GM12878 (cell line): ENCODE results near the gene PPP6R2. TPM values are rescaled to one million over a fixed set of nuclear protein-coding genes. Genes with fewer than 3 reads are reported as not detected.

Source experiments
- ATF3 ChIP-seq: IDR thresholded peaks from 2 replicates; pipeline ENCODE4 v1.6.1; 2011; ENCODE audit warnings: low read depth, mild to moderate bottlenecking, low read length, moderate library complexity, borderline replicate concordance; ENCODE audit errors: extremely low read depth
- BCLAF1 ChIP-seq: fragments of 450-650 bp; IDR thresholded peaks from 2 replicates; pipeline ENCODE4 v1.6.1; 2017; ENCODE audit warnings: antibody characterized with exemption, mild to moderate bottlenecking, moderate library complexity
- BMI1 ChIP-seq: fragments of 450-650 bp; IDR thresholded peaks from 2 replicates; pipeline ENCODE4 v1.6.1; 2016; ENCODE audit warnings: mild to moderate bottlenecking, moderate library complexity, borderline replicate concordance
- CREM ChIP-seq: IDR thresholded peaks from 2 replicates; pipeline ENCODE4 v1.6.1; 2014; ENCODE audit warnings: antibody characterized with exemption, low read depth
- ELK1 ChIP-seq: IDR thresholded peaks from 2 replicates; pipeline ENCODE4 v1.6.1; 2012; ENCODE audit warnings: low read depth, low read length, improper control_type of control experiment
- HDAC2 ChIP-seq: fragments of 200-600 bp; sonication (generic); IDR thresholded peaks from 2 replicates; pipeline ENCODE4 v1.6.1; 2017
- HDAC6 ChIP-seq: fragments of 200-600 bp; sonication (generic); IDR thresholded peaks from one replicate; pipeline ENCODE4 v1.8.0; 2017; ENCODE audit warnings: antibody characterized with exemption; ENCODE audit not compliant: unreplicated experiment
- IKZF1 ChIP-seq: fragments of 450-650 bp; conservative IDR thresholded peaks from 2 replicates; pipeline ENCODE4 v1.6.1; 2017; ENCODE audit warnings: antibody characterized with exemption, mild to moderate bottlenecking
- IRF3 ChIP-seq: fragments of 450-650 bp; IDR thresholded peaks from 2 replicates; pipeline ENCODE4 v1.6.1; 2014; ENCODE audit warnings: mild to moderate bottlenecking
- KDM1A ChIP-seq: fragments of 200-600 bp; sonication (generic); IDR thresholded peaks from 2 replicates; pipeline ENCODE4 v1.6.1; 2016; ENCODE audit warnings: borderline replicate concordance
- NFYA ChIP-seq: IDR thresholded peaks from 2 replicates; pipeline ENCODE4 v1.6.1; 2011; ENCODE audit warnings: low read depth, mild to moderate bottlenecking, low read length, improper control_type of control experiment, borderline replicate concordance
- RELB ChIP-seq: fragments of 450-650 bp; IDR thresholded peaks from 2 replicates; pipeline ENCODE4 v1.6.1; 2017; ENCODE audit warnings: low read depth, mild to moderate bottlenecking, moderate library complexity
- REST ChIP-seq: IDR thresholded peaks from 2 replicates; pipeline ENCODE4 v1.6.1; 2012; ENCODE audit warnings: mild to moderate bottlenecking, low read depth, low read length
- SUPT20H ChIP-seq: IDR thresholded peaks from 2 replicates; pipeline ENCODE4 v1.6.1; 2011; ENCODE audit warnings: low read depth, mild to moderate bottlenecking, low read length, moderate library complexity, borderline replicate concordance; ENCODE audit not compliant: control insufficient read depth
- ZNF24 ChIP-seq: fragments of 450-650 bp; IDR thresholded peaks from 2 replicates; pipeline ENCODE4 v1.6.1; 2017; ENCODE audit warnings: antibody characterized with exemption, mild to moderate bottlenecking
- ZNF384 ChIP-seq: IDR thresholded peaks from 2 replicates; pipeline ENCODE4 v1.6.1; 2012; ENCODE audit warnings: low read depth, mild to moderate bottlenecking, low read length, improper control_type of control experiment, borderline replicate concordance
- polyA plus RNA-seq, 11 experiments: library from polyadenylated mRNA; depleted of rRNA in 4 of 11; unstranded in 6 of 11; stranded (reverse) in 5 of 11; fragments of >200 nt; fragmentation: Nextera tagmentation in 4 of 11; fragmentation: Illumina TruSeq in 1 of 11; extraction: Ambion mirVana in 4 of 11; extraction: Trizol in 1 of 11; gene quantifications; 1 replicate in 1 of 11; 2 replicates in 10 of 11; pipeline versions ENCODE4 v1.2.1 to v1.2.3, GENCODE V29; 2011 to 2016; ENCODE audit warnings: inconsistent platforms in 2 of 11, missing spikeins in 2 of 11, low read depth in 1 of 11
- total RNA-seq, 4 experiments: library from RNA; depleted of rRNA in 3 of 4; stranded (reverse); fragments of >200 nt in 3 of 4; fragmentation: Illumina TruSeq in 1 of 4; extraction: Trizol in 1 of 4; gene quantifications; 2 replicates each; pipeline versions ENCODE4 v1.2.1 to v1.2.3, GENCODE V29; 2013 to 2021

Gene PPP6R2
- total and polyA plus RNA-seq, 10 of the 15 experiments (the other 5 are each of a cell fraction or from before 2014, with no cell fraction given): 0.29 to 52.6 (median 25.4) TPM

GRCh38 chr22:50342651-50343540 lies at the start of gene PPP6R2 (continued):
- TF ChIP-seq ZNF24 (no peak), HDAC2 (no peak), SUPT20H (no peak), CREM (no peak), IRF3 (no peak), NFYA (no peak), RELB (no peak), IKZF1 (peak; percentile 65), ATF3 (no peak), HDAC6 (no peak), REST (no peak), ELK1 (no peak), KDM1A (no peak), BMI1 (no peak), ZNF384 (no peak), BCLAF1 (no peak)
